Activated B cell treated with CpG ODN at 0.5 μM for 24 hours (primary cell): ENCODE results near the gene SACS. TPM values are rescaled to one million over a fixed set of nuclear protein-coding genes. Genes with fewer than 3 reads are reported as not detected.

ENCODE experiments used
- ATAC-seq: fragments of 200-7000 bp; cut with Tn5 transposase; one replicate; pipeline ENCODE4 v1.10.0; 2021; ENCODE audit warnings: low read depth, mild to moderate bottlenecking, moderate library complexity
- CTCF ChIA-PET: fragments of 350-600 bp; sonication (Branson Sonifier 250); formaldehyde crosslinking; loops from one replicate; lab custom pipeline; 2021; ENCODE audit warnings: antibody characterized with exemption; lab: Charles Lee
- POLR2A ChIA-PET: fragments of 350-600 bp; sonication (Branson Sonifier 250); formaldehyde crosslinking; loops from one replicate; lab custom pipeline; 2021; ENCODE audit warnings: antibody characterized with exemption; lab: Charles Lee
- DNase-seq: peaks from one replicate; pipeline ENCODE4 v3.0.0; 2022
- H3K27ac Mint-ChIP-seq: one replicate; pipeline ENCODE4 v1.8.0; 2020; ENCODE audit warnings: mixed read lengths
- H3K27me3 Mint-ChIP-seq: one replicate; pipeline ENCODE4 v1.8.0; 2021; ENCODE audit warnings: mixed read lengths
- H3K36me3 Mint-ChIP-seq: one replicate; pipeline ENCODE4 v1.8.0; 2021; ENCODE audit warnings: low read depth, mixed read lengths
- H3K4me1 Mint-ChIP-seq: one replicate; pipeline ENCODE4 v1.8.0; 2021; ENCODE audit warnings: mixed read lengths
- H3K4me3 Mint-ChIP-seq: one replicate; pipeline ENCODE4 v1.8.0; 2020; ENCODE audit warnings: mild to moderate bottlenecking, mixed read lengths
- H3K9me3 Mint-ChIP-seq: one replicate; pipeline ENCODE4 v1.8.0; 2020; ENCODE audit warnings: mixed read lengths
- intact Hi-C: fragments of 100-400 bp; cut with micrococcal nuclease; formaldehyde crosslinking; loops from one replicate; pipeline ENCODE4 v1.15.1; 2024
- total RNA-seq: library from RNA; stranded (reverse); gene quantifications from 2 replicates; pipeline ENCODE4 v1.2.3, GENCODE V29; 2022
- TF ChIP-seq, protein P1 (sequence below): fragments of 200-600 bp; IDR thresholded peaks from one replicate; pipeline ENCODE4 v1.8.0; 2022; ENCODE audit warnings: antibody characterized with exemption, mild to moderate bottlenecking

The SACS gene, protein sequence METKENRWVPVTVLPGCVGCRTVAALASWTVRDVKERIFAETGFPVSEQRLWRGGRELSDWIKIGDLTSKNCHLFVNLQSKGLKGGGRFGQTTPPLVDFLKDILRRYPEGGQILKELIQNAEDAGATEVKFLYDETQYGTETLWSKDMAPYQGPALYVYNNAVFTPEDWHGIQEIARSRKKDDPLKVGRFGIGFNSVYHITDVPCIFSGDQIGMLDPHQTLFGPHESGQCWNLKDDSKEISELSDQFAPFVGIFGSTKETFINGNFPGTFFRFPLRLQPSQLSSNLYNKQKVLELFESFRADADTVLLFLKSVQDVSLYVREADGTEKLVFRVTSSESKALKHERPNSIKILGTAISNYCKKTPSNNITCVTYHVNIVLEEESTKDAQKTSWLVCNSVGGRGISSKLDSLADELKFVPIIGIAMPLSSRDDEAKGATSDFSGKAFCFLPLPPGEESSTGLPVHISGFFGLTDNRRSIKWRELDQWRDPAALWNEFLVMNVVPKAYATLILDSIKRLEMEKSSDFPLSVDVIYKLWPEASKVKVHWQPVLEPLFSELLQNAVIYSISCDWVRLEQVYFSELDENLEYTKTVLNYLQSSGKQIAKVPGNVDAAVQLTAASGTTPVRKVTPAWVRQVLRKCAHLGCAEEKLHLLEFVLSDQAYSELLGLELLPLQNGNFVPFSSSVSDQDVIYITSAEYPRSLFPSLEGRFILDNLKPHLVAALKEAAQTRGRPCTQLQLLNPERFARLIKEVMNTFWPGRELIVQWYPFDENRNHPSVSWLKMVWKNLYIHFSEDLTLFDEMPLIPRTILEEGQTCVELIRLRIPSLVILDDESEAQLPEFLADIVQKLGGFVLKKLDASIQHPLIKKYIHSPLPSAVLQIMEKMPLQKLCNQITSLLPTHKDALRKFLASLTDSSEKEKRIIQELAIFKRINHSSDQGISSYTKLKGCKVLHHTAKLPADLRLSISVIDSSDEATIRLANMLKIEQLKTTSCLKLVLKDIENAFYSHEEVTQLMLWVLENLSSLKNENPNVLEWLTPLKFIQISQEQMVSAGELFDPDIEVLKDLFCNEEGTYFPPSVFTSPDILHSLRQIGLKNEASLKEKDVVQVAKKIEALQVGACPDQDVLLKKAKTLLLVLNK (N-terminal part only)
- 27.2 and 29.3 TPM in 2 replicates for total RNA-seq

DNA sequence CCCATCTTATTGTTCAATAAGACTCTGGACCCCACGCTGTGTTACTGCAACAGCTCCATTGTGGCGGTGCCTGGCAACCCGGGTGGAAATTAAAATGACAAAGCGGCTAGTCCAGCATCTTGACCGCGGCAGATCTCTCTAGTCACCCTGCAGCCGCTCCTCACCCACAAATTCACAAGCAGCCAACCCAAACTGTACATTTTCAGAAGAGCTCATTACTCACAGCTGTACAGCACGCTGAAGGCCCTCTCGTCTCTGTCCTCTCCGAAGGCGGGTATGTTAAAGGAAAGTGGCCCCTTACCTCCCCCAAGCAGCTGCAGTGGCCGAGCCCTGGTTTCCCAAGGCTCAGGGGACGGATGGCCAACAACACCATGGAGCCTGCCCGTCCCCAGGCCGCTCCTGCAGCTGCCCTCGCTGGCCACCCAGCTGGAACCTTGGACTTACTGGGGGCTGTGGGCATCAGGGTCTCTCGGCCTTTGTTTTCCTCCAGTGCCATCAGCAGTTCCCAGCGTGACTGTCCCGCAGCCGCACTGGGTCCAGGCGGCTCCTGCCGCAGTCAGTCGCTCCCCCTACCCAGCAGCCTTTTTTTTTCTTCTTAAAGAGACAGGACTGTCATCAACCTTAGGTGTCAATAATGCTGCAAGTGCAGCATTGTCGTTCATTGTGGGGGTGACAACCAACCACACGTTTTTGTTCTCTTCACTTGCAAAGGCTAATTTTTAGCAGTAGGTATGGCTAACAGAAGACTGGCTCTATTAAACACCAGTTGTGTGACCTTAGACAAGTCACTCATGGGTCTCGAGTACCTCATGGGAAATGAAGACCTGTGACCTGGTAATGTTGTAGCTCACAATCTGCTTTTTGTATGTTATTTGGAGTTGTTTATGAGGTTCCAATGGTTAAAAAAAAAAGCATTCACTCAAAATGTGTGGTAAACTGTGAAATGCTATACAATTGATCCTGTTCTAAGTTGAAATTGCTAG lies at the start of gene SACS:
TSS of gene SACS (minus strand) at position 532 of the 983 bp plus-strand sequence. CDS start 22,463 bp downstream, outside the sequence.
- ATAC-seq: no peak
- H3K4me3 Mint-ChIP-seq: no peak within 1 kb of the TSS
- H3K9me3 Mint-ChIP-seq: no peaks in the 10 kb centered on the region
- peaks cover 8% of the 10 kb centered on the region for H3K4me1 Mint-ChIP-seq
- intact Hi-C loops: no loop called here
- H3K27me3 Mint-ChIP-seq: peaks cover 33% of the 10 kb centered on the region
- no peak within 1 kb of the TSS for H3K27ac Mint-ChIP-seq
- no peak for DNase-seq
- POLR2A ChIA-PET: no interaction called here
- CTCF ChIA-PET: no interaction called here
- no peaks in the 10 kb centered on the region for H3K36me3 Mint-ChIP-seq
- TF ChIP-seq, protein P1, sequence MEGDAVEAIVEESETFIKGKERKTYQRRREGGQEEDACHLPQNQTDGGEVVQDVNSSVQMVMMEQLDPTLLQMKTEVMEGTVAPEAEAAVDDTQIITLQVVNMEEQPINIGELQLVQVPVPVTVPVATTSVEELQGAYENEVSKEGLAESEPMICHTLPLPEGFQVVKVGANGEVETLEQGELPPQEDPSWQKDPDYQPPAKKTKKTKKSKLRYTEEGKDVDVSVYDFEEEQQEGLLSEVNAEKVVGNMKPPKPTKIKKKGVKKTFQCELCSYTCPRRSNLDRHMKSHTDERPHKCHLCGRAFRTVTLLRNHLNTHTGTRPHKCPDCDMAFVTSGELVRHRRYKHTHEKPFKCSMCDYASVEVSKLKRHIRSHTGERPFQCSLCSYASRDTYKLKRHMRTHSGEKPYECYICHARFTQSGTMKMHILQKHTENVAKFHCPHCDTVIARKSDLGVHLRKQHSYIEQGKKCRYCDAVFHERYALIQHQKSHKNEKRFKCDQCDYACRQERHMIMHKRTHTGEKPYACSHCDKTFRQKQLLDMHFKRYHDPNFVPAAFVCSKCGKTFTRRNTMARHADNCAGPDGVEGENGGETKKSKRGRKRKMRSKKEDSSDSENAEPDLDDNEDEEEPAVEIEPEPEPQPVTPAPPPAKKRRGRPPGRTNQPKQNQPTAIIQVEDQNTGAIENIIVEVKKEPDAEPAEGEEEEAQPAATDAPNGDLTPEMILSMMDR: no peak

DNA sequence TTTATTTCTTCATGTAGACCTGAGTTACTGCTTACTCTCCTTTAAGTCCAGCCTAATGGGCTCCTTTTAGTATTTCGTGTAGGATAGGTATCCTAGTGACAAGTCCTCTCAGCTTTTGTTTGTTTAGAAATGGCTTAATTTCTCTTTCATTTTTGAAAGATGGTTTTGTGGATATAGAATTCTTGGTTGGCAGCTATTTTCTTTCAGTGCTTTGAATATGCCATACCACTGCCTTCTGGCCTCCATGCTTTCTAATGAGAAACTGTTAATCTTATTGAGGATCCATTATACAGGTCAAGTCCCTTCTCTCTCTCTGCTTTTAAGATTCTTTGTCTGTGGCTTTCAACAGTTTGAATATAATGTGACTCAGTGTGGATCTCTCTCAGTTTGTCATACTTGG lies 46.8 kb upstream of the SACS start:
- Mint-ChIP-seq H3K9me3 (peaks cover 23% of the 10 kb centered on the region), H3K36me3 (peaks cover 2% of the 10 kb centered on the region), H3K27me3 (peaks cover 19% of the 10 kb centered on the region), H3K4me1 (no peaks in the 10 kb centered on the region), H3K27ac (no peak overlapping the region), H3K4me3 (no peak overlapping the region)
- DNase-seq: no peak
- intact Hi-C loops: no loop called here
- TF ChIP-seq, protein P1: no peak
- ChIA-PET POLR2A (no interaction called here), CTCF (no interaction called here)
- no peak for ATAC-seq

DNA sequence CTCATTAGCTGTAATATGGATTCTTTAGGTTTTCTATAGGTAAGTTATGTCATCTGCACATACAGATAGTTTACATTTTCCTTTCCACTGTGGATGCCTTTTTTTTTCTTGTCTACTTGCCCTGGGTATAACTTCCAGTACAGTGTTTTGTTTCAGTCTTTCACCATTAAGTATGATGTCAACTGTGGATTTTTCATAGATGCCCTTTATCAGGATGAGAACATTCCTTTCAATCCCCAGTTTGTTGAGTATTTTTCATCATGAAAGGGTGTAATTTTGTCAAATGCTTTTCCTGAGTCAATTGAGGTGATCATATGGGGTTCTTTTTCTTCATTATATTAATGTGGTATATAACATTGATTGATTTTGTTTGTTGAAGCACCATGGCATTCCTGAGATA lies 43.6 kb upstream of the SACS start:
- TF ChIP-seq, protein P1: no peak
- DNase-seq (no peak), ATAC-seq (no peak)
- ChIA-PET POLR2A (no interaction called here), CTCF (no interaction called here)
- Mint-ChIP-seq H3K9me3 (peaks cover 18% of the 10 kb centered on the region), H3K4me3 (no peak overlapping the region), H3K27me3 (peaks cover 16% of the 10 kb centered on the region), H3K36me3 (peaks cover 2% of the 10 kb centered on the region), H3K27ac (no peak overlapping the region), H3K4me1 (no peaks in the 10 kb centered on the region)
- intact Hi-C loops: no loop called here

DNA sequence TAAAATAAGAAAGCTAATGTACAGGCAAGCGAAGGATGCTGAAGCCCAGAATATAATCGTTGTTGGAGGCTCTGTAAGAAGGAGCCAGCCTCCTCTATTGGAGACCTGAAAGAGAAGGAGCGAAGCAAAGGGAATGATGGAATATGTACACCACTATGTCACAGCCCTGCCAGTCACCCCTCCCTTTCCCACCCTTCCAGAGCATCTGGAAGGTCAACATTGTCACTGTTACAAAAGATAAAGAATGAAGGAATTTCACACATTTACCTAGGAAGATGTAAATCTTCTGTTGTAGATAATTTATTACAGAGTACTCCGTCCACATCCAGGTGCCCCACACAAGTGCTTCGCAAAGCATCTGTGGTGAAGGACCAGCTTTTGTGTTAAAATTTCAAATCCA lies 39.7 kb upstream of the SACS start:
- CTCF ChIA-PET: no interaction called here
- H3K27me3 Mint-ChIP-seq: peaks cover 26% of the 10 kb centered on the region

More for the DNA sequence above, 39.7 kb upstream of the SACS start:
- ATAC-seq: no peak
- Mint-ChIP-seq H3K4me1 (peaks cover 4% of the 10 kb centered on the region), H3K9me3 (no peaks in the 10 kb centered on the region), H3K4me3 (no peak overlapping the region), H3K36me3 (no peaks in the 10 kb centered on the region), H3K27ac (no peak overlapping the region)
- intact Hi-C loops: no loop called here
- POLR2A ChIA-PET: no interaction called here
- DNase-seq: no peak
- TF ChIP-seq, protein P1: no peak
